Muscle layer of colon (tissue), 2 donors: ENCODE results near the gene ZBTB17.
A peak's percentile ranks its signal among the peaks of the same experiment; 100 is the strongest.
"Not testable (repeated sequence)": the region's sequence is repeated elsewhere in the genome, so short reads cannot be mapped to it uniquely, and the experiment has no call there.

Experiments used
- H3K27ac ChIP-seq: one replicate; pipeline ENCODE4 v1.7.0; 2013; ENCODE audit warnings: low read depth, mild to moderate bottlenecking, low read length, moderate library complexity
- H3K27me3 ChIP-seq, 2 donors: one replicate each; pipeline ENCODE4 v1.7.0; 2013; ENCODE audit warnings: low read length in 2 of 2, mild to moderate bottlenecking in 2 of 2; ENCODE audit not compliant: insufficient read depth in 2 of 2, control insufficient read depth in 1 of 2
- H3K36me3 ChIP-seq: one replicate; pipeline ENCODE4 v1.7.0; 2013; ENCODE audit warnings: mild to moderate bottlenecking, low read length; ENCODE audit not compliant: insufficient read depth
- H3K4me1 ChIP-seq: one replicate; pipeline ENCODE4 v1.7.0; 2013; ENCODE audit warnings: mild to moderate bottlenecking, low read length; ENCODE audit not compliant: insufficient read depth
- H3K4me3 ChIP-seq, 2 donors: one replicate each; pipeline ENCODE4 v1.7.0; 2013; ENCODE audit warnings: low read length in 2 of 2, low read depth in 1 of 2, mild to moderate bottlenecking in 1 of 2, moderate library complexity in 1 of 2
- H3K9ac ChIP-seq: one replicate; pipeline ENCODE4 v1.7.0; 2013; ENCODE audit warnings: low read length
- H3K9me3 ChIP-seq: one replicate; pipeline ENCODE4 v1.7.0; 2013; ENCODE audit warnings: mild to moderate bottlenecking, low read length
- donor health status: abdominal sarcoma.
- donor health status: Adenocarcinoma of cecum.

The ZBTB17 gene

DNA sequence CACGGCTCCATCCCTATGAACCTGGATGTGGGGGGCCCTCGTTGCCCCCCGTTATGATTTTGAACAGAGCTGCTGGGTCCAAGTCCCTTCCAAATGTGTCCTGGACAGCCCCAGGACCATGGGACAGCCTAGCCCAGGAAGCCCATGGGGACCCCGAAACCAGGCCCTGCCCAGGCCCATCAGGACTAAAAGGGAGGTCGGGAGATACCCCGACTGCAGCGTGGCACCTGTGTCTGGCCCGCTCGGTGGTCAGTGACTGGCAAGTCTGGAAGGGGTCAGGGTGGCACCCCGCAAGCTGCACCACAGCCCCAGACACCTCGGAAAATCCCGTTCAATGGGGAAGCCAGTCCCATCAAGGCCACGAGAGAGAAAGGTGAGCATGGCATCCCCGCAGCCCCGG is 17.8 kb upstream of the ZBTB17 start:
- Histone ChIP-seq H3K27me3 (no peaks in the 10 kb centered on the region), H3K4me1 (no peaks in the 10 kb centered on the region), H3K9me3 (no peaks in the 10 kb centered on the region), H3K4me3 (no peak overlapping the region), H3K27ac (no peak overlapping the region), H3K36me3 (no peaks in the 10 kb centered on the region), H3K9ac (no peak overlapping the region)

DNA sequence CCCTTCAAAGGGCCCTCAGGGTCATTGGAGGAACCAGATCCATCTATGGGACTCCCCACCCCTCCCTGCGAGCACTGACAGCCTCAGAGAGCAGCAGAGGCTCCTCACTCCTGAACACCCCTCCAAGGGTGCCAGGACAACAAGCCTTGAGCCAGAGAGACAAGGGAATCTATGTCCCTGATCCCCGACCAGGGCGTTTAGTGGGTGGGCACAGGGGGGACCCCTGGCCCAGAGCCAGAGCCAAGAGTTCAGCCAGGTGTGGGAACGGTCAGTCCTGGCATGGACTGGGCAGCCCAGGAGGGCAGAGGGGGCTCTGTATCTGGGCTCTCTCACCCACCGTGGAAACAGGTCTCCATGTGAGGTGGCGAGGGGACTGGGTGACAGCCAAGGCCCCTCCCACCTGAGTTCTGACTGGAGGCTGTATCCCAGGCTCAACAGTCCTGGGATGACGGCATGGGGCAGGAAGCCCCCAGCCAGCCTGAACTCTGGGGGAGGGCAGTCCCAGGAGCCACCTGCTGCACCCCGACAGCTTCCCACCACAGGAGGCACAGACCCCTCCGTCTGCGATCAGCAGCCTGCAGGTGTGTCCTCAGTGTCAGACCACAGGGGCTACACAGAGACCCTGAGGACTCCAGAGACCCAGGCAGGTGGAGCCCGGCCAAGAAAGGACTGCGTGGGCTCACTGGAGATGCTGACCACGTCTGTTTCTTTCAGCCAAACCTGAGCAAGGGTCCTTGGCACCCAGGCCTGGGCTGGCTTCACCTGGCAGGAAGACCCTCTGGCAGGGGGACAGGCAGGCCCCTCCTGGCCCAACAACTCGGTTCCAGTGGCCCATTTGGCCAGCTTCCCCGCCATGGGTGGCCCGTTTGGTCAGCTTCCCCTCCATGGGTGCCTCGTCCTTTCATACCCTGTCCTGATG is 16.9 kb upstream of the ZBTB17 start:
- Histone ChIP-seq H3K9me3 (no peaks in the 10 kb centered on the region), H3K9ac (no peak overlapping the region), H3K27me3 (no peaks in the 10 kb centered on the region), H3K36me3 (no peaks in the 10 kb centered on the region), H3K4me3 (no peak overlapping the region), H3K27ac (no peak overlapping the region), H3K4me1 (no peaks in the 10 kb centered on the region)

DNA sequence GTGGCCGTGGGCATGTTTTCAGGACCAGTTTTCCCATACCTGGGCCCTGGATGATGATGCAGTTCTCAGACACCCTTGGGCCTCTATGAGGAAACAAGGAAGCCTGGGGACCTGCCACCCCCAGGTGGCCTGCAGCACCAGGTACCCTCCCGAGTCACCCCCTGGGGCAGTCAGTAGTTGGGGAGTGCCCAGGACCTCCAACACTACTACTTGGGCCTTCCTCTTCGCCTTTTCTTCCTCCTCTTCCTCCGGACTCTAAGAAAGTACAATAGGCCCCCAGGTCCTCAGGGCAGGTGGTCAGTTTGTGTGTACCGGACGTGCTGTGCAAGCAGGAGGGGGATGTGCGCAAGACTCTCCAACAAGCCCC is 16.3 kb upstream of the ZBTB17 start:
- H3K4me3 ChIP-seq, result no peak overlapping the region
- H3K9me3 ChIP-seq, result no peaks in the 10 kb centered on the region
- no peaks in the 10 kb centered on the region for H3K36me3 ChIP-seq
- no peaks in the 10 kb centered on the region for H3K4me1 ChIP-seq
- no peaks in the 10 kb centered on the region for H3K27me3 ChIP-seq
- no peak overlapping the region for H3K9ac ChIP-seq
- H3K27ac ChIP-seq, result no peak overlapping the region

DNA sequence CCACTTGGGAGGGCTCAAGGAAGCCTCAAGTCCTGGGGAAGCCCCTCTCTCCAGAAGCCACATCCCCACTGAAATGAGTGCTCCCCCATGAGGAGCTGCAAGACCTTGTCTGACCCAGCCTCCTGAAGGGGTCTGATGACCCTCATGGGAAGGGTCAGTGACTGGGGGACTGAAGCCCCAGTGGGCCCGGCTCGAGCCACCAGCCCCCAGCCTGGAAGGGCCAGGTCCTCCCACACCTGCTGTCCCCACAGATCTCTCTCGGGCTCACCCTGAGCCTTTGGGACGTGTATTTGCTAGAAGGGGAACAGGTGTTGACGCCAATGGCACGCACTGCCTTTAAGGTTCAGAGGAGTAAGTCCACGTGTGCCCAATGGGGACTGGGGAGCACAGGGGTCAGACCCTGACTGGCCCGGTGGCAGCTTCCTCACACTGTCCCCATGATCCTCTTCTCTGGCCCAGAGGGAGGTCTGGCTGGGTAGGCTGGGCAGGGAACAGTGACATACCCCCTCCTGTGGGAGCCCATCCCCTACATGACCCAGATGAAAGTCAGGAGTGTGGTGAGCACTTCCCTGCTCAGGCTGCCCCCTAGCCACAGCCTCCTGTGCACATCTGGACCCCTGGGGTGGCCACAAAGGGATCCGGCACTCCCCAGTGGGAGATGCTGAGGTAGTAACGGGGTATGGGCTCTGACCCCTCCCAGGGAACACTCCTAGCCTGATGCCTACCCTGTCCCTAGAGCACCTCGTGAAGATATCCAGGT is 15.7 kb upstream of the ZBTB17 start:
- H3K9ac ChIP-seq, result no peak overlapping the region
- H3K27me3 ChIP-seq, result no peaks in the 10 kb centered on the region
- no peaks in the 10 kb centered on the region for H3K4me1 ChIP-seq
- H3K4me3 ChIP-seq, result no peak overlapping the region
- H3K27ac ChIP-seq, result no peak overlapping the region
- H3K9me3 ChIP-seq, result no peaks in the 10 kb centered on the region
- no peaks in the 10 kb centered on the region for H3K36me3 ChIP-seq

DNA sequence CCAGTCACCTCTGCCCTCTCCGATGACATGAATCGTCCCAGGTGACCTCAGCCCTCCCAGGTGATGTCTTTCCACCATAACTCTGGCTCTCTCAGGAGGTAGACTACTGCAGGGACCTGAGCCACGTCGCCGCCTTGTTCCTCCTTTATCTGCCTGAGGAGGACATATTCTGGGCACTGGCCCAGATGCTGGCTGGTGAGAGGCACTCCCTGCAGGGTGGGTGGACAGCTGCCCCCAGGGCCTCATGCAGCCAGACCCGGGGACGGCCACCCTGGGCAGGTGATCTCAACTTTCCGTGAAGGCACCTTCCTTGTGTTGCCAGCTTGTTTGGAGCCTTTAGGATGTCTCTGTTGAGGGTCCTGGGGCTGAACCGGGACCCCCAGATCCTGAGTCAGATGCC is 13.9 kb upstream of the ZBTB17 start:
- H3K4me1 ChIP-seq, result no peaks in the 10 kb centered on the region
- H3K9ac ChIP-seq, result no peak overlapping the region
- H3K36me3 ChIP-seq, result no peaks in the 10 kb centered on the region
- H3K4me3 ChIP-seq, result no peak overlapping the region
- H3K27me3 ChIP-seq, result no peaks in the 10 kb centered on the region
- H3K9me3 ChIP-seq, result no peaks in the 10 kb centered on the region
- no peak overlapping the region for H3K27ac ChIP-seq

DNA sequence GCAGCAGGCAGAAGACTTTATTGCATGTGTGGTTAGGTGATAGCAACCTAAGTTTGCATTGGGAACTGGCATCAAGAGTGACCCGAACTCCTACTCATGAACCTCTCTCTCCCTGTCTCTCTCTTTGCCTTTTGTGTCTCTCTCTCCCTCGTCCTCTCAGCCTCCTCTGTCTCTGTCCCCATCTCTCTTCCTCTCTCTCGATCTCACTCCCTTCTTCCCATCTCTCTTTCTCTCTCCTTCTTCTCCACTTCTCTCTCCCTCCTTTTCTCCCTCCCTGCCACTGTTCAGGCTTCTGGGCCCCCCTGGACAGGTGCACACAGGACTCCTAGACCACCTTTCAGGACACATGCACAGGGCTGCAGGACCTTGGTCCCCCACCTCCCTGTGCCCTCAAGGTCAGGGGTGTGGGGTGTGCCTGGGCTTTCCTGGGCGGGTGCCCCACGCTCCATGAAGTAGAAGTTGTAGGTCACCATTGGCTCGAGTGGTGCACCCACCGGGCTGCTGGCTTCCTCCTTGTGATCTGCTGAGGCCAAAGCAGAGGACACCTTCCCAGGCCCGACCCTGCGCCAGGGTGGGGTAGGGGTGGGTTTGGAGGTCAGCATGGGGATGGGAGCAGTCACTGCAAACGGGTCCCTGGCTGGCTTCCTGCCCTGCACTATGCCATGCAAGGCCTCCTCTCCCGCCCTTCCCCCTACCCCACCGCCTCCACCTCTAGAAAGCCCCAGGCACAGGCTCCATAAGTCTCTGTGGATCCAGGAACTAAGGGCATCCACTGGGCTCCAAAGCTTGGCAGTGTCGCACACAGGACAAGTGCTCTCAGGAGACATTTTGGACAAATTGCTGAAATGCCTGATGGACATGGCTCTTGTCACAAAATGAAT is 13.2 kb upstream of the ZBTB17 start:
- no peak overlapping the region for H3K4me3 ChIP-seq
- H3K9me3 ChIP-seq, result no peaks in the 10 kb centered on the region
- H3K9ac ChIP-seq, result no peak overlapping the region
- H3K27ac ChIP-seq, result no peak overlapping the region
- no peaks in the 10 kb centered on the region for H3K4me1 ChIP-seq
- no peaks in the 10 kb centered on the region for H3K27me3 ChIP-seq
- no peaks in the 10 kb centered on the region for H3K36me3 ChIP-seq

DNA sequence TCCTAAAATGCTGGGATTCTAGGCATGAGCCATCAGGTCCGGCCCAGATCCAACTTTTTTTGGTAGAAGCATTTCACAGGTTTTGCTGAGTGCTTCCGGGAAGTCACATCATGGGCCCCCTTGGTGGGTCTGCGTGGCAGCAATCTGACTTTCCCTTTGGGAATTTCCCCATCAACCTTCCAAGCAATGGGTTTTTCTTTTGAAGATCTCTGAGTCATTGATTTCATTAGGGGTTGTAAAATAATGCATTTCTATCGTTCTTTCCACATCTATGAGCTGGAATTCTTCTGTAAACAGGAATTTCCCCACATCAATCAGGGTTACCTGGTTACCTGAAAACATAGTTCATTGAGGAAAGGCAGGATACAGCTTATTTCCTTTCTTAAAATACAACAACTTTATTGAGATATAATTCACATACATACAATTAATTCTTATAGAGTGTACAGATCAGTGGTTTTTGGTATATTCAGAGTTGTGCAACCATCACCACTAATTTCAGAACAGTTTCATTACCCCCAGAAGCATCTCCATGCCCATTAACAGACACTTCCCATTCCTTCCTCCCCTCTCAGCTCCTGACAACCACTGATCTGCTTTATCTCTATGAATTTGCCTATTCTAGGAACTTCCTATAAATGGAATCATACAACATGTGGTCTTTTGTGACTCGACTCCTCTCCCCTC is 9.9 kb upstream of the ZBTB17 start:
- no peaks in the 10 kb centered on the region for H3K27me3 ChIP-seq
- no peaks in the 10 kb centered on the region for H3K36me3 ChIP-seq
- H3K9me3 ChIP-seq, result no peaks in the 10 kb centered on the region
- no peak overlapping the region for H3K4me3 ChIP-seq
- H3K4me1 ChIP-seq, result no peaks in the 10 kb centered on the region
- H3K9ac ChIP-seq, result no peak overlapping the region
- H3K27ac ChIP-seq, result no peak overlapping the region

DNA sequence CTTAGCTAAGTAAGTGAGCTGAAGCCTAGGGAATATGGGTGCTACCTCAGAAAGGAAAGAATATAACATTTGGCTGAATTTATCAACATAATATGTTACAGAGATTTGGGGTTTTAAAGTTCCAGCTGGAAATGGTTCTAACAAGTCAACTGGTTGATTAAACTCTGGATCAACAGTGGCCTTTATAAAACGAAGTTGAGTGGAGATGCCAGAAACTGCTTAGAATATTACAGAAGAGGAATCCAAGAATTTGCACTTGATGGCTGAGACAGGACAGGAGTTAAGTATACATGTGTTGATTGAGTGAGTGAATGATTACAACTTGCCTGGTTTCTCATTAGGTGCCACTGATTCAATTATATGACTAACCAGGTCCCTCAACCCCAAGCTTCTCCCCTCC is 7.4 kb upstream of the ZBTB17 start:
- no peaks in the 10 kb centered on the region for H3K27me3 ChIP-seq
- H3K9ac ChIP-seq, result no peak overlapping the region
- H3K27ac ChIP-seq, result no peak overlapping the region
- no peaks in the 10 kb centered on the region for H3K4me1 ChIP-seq
- no peaks in the 10 kb centered on the region for H3K9me3 ChIP-seq
- no peaks in the 10 kb centered on the region for H3K36me3 ChIP-seq
- no peak overlapping the region for H3K4me3 ChIP-seq

DNA sequence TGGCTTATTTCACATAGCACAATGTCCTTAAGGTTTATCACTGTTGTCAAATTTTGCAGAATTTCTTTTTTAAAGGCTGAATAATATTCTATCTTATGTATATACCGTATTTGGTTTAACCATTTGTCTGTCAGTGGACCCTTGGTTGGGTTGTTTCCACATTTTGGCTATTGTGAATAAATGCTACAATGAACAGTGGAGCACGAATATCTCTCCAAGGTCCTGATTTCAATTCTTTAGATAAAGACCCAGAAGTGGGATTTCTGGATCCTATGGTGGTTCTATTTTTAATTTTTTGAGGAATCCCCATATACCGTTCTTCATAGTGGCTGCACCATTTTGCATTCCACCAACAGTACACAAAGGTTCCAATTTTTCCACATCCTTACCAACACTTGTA is 5.8 kb upstream of the ZBTB17 start:
- Histone ChIP-seq H3K4me1 (no peaks in the 10 kb centered on the region), H3K27me3 (no peaks in the 10 kb centered on the region), H3K9me3 (no peaks in the 10 kb centered on the region), H3K27ac (no peak overlapping the region), H3K9ac (no peak overlapping the region), H3K4me3 (no peak overlapping the region), H3K36me3 (no peaks in the 10 kb centered on the region)

DNA sequence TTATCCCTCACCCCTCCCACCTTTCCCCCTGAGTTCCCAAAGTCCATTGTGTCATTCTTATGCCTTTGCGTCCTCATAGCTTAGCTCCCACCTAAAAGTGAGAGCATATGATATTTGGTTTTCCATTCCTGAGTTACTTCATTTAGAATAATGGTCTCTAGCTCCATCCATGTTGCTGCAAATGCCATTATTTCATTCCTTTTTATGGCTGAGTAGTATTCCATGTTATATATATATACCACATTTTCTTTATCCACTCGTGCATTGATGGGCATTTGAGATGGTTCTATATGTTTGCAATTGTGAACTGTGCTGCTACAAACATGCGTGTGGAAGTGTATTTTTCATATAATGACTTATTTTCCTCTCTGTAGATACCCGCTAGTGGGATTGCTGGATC is 2.0 kb upstream of the ZBTB17 start:
- H3K9ac ChIP-seq, H3K9me3 ChIP-seq, H3K36me3 ChIP-seq, H3K4me3 ChIP-seq, H3K27ac ChIP-seq, H3K27me3 ChIP-seq: not testable (repeated sequence)
- H3K4me1 ChIP-seq, result peaks cover 15% of the 10 kb centered on the region

DNA sequence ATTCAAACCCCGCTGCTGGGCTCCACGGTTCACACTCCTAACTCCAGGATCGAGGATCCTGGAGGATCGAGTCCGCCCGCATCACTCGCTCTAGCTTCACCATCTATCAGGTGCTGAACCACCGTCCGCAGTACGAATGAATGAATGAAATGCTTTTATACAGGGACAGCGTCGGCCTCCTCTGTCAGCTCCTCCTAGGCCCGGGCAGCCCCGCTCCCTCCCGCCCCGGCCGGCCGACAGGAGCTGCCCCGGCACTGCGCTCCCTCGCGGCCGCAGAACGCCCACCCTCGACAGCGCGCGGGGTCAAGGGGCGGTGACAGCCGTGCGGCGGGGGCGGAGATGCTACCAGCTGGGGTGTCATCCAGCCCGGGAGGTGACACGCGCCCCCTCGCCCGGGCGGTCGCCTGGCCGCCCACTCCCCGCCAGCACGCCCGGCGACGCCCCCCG is 520 bp downstream of the ZBTB17 start:
- peaks cover 19% of the 10 kb centered on the region for H3K36me3 ChIP-seq
- H3K9me3 ChIP-seq, result no peaks in the 10 kb centered on the region
- peak overlapping the region; percentile 6 for H3K9ac ChIP-seq
- H3K4me1 ChIP-seq, result peaks cover 15% of the 10 kb centered on the region
- H3K27ac ChIP-seq, result peak overlapping the region; percentile 91
- peak overlapping the region; percentile 44 to 97 for H3K4me3 ChIP-seq
- H3K27me3 ChIP-seq, result no peaks in the 10 kb centered on the region
